T-helper 2 cell treated with Interferon-gamma antibody and Interleukin-4, amounts not matched to agents 100 ng/mL and 5 ng/mL, for 36 hours (primary cell): Measurements from ENCODE around the gene ZBTB20. TPM values are rescaled to one million over a fixed set of nuclear protein-coding genes. Genes with fewer than 3 reads are reported as not detected.

Experiments
- intact Hi-C: fragments of 100-400 bp; cut with micrococcal nuclease; formaldehyde crosslinking; loops from one replicate; pipeline ENCODE4 v1.15.1; 2023
- total RNA-seq: library from RNA; stranded (reverse); gene quantifications from 2 replicates; pipeline ENCODE4 v1.2.3, GENCODE V29; 2022

Gene ZBTB20
- total RNA-seq, 1 donor from 2014 or later: 8.0 TPM

DNA sequence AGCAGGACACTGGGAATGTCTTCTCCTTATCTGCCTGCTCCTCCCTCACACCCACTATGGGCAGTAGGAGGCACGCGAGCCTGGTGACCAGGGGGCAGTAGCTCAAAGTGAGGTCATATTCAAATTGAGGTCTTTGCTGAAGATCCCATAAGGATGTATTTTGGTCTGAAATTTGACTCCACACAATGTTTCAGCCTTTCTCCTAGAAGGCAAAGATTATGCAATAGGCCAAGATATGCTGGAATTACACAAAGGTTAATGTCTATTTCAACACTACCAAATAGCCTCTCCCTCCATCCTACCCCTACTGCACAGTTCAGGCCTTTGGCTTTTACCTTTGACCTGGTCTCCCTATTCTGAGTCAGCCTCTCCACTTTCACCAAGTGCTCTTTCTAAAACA lies 650.2 kb downstream of the ZBTB20 start:
- intact Hi-C loops: no loop called here

GRCh38 chr3:114496466-114496865 lies 650.6 kb downstream of the ZBTB20 start:
- intact Hi-C loops: no loop called here

GRCh38 chr3:114496021-114496434 lies 651.1 kb downstream of the ZBTB20 start:
- intact Hi-C loops: no loop called here

- intact Hi-C loops: no loop called here
Measured at GRCh38 chr3:114494498-114494897, 652.6 kb downstream of the ZBTB20 start.

GRCh38 chr3:114490829-114491228 lies 656.3 kb downstream of the ZBTB20 start:
- intact Hi-C loops: no loop called here

GRCh38 chr3:114487502-114487901 lies 659.6 kb downstream of the ZBTB20 start:
- intact Hi-C loops: no loop called here

GRCh38 chr3:114484919-114485318 lies 662.2 kb downstream of the ZBTB20 start:
- intact Hi-C loops: no loop called here

GRCh38 chr3:114481113-114481512 lies 666.0 kb downstream of the ZBTB20 start:
- intact Hi-C loops: no loop called here

GRCh38 chr3:114480442-114480841 lies 666.6 kb downstream of the ZBTB20 start:
- intact Hi-C loops: no loop called here

GRCh38 chr3:114478801-114479200 lies 668.3 kb downstream of the ZBTB20 start:
- intact Hi-C loops: no loop called here

DNA sequence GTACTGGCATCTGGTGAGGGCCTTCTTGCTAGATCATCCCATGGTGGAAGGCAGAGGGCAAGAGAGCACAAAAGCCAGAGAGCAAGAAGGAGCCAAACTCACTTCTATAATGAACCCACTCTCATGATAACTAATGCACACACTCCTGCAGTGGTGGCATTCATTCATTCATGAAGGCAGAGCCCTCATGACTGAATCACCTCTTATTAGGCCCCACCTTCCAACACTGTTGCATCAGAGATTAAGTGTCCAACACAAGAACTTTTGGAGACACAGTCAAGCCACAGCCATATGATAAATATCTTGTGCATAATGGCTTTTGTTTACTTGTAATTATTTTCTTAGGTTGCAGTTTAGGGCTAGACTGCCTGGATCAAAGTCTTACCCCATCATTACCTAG lies 670.6 kb downstream of the ZBTB20 start:
- intact Hi-C loops: no loop called here

DNA sequence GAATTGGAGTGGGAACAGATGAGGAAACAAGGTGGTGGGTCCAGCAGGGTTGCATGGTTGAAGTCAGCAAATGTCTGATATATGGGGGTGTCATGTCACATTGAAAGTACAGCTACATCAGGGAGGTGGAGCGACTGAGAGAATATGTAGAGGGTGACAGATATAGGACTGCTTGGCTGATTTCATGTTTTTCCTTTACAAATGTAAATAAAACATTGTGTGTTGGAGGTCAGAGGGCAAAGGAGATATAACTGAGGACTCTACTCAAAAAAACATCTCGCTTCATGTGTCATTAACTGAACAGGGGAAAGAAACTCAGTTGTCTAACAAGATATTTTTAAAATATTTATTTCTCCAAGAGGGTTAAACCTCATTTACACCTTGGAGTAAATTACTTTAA lies 675.6 kb downstream of the ZBTB20 start:
- intact Hi-C loops: no loop called here

- intact Hi-C loops: no loop called here
Measured at GRCh38 chr3:114469070-114469469, 678.0 kb downstream of the ZBTB20 start.

DNA sequence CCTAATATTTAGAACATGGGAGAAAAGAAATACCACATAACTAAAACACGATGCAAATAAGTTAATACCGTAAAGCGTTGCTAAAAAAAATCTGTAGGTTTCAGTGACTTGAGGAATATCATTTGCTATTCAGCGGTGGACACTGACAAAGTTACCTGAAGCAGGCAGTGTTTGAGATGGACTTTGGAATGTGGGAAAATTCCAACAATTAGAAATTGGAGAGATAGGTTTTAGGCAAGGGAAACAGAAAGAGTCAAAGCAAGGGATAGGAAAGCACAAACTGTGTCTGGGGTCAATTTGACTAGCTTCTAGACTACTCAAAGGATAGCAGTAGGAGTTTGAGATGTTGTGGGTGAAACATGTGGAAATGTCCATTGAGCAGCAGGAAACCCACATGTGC lies 680.3 kb downstream of the ZBTB20 start:
- intact Hi-C loops: no loop called here

DNA sequence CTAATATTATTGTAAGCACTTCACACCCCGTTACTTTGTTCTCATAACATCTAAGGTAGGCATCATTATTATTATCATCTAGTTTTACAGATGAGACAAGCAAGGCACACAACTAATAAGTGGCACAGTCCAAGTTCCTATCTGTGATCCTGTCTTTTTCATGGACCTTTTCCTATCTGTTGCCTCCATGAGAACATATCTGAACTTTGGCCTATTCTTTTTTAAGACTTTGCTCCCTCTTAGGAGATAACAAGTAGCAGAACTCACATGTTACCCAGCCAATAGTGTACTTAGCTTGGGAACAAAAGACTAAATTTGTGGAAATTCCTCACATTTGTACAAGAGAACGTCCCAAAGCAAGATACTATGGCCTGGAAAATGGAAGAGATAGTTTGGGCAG lies 680.8 kb downstream of the ZBTB20 start:
- intact Hi-C loops: no loop called here

DNA sequence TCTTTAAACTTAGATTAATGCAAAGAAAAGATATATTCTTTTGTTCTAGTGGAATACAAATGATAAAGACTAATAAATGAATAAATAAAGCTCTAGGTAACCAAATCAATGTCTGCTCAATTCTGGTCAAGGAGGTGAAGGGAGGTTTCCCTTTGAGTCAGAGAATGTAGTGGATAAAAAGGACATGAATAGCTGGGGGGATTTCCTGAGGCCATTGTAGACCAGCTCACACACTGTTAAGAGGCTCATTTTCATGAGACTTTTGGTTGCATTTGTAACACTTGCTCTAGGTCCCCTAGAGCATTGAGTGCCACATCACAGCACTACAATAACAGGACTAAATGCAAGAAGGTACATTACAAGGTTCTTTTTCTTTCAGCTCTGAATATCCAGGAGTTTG lies 682.5 kb downstream of the ZBTB20 start:
- intact Hi-C loops: no loop called here

GRCh38 chr3:114462750-114463149 lies 684.3 kb downstream of the ZBTB20 start:
- intact Hi-C loops: no loop called here

GRCh38 chr3:114460459-114460858 lies 686.6 kb downstream of the ZBTB20 start:
- intact Hi-C loops: no loop called here

DNA sequence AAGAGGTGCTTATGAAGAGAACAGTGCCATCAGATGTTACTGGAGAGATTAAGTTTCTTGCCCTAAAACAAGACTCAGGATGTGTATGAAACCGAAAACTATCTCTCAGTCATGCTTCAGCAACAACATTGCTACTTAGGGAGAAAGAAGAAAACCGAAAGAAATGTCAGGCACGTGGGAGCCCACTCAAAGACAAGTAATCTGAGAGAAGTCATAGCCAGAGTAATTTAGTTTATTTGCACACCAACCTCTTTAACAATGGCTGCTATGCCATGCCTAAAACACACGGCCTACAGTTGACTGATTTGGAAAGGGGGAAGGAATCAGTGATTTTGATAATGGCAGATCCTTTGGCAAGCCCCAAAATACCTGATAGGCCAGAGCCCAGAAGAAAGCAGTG lies 690.3 kb downstream of the ZBTB20 start:
- intact Hi-C loops: no loop called here

DNA sequence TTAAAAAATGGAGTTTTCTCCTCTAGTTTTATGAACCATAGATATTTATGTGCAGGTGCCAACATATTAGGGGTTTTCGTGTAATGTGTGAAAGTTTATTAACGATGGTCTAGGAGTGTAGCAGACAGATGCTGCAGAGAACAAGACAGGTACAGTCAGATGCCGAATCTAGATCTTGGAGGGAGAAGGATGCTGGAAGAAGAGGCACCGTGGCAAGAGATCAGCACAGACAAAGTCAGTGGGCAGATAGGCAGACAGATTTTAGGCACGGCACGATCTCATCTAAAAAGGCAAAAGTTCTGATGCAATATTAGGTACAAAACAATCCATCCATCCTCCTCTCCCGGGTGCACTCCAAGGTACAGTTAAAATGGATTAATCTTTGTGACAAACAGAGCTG lies 691.7 kb downstream of the ZBTB20 start:
- intact Hi-C loops: no loop called here

- intact Hi-C loops: no loop called here
Measured at GRCh38 chr3:114454551-114455251, 692.4 kb downstream of the ZBTB20 start.

GRCh38 chr3:114453361-114453780 lies 693.7 kb downstream of the ZBTB20 start:
- intact Hi-C loops: no loop called here

DNA sequence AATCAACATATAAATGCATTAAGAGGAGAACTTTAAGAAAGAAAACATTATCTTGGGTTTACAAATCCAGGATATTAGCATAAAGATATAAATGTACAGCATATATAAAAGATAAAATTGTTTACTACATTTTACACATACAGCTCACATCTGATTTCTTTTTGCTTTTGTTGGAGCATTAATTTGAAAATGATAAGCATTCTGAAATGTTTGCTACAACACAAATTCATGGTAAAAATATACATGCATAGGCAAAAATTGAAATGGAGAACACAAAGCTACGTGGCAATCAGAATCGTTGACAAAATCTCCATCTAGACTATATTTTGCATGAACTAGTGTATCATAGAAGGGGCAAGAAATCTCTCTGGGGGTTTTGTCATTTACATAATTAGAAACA lies 694.2 kb downstream of the ZBTB20 start:
- intact Hi-C loops: no loop called here

DNA sequence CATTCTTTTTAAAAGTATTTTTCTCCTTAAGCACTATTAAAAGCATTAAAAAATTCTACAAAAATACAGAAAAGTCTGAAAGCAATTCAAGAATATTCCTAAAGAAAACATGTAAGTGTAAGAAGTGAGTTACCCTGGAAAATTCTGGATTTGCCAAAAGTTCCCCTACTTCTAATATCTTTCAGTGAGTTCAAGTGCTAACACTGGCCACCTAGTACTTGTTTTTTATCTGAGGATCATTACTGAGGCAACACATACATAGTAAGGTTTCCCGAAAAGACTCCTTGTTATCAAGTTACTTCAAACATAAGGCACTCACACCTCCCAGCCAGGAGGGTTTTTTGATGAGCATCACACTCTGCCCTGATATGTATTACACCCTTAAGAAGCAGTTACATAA lies 694.8 kb downstream of the ZBTB20 start:
- intact Hi-C loops: no loop called here
